Measurements from ENCODE around the gene MLPH.

Gene MLPH

GRCh38 chr2:237549643-237550415 is 62.8 kb downstream of the MLPH start:
- peaks cover 28% of the 10 kb centered on the region for H3K9me3 Mint-ChIP-seq
- no peak overlapping the region for H3K4me3 Mint-ChIP-seq
- no peak for TF ChIP-seq CTCF (IDR thresholded peaks at IDR 0.05)
- no peak overlapping the region for H3K27ac Mint-ChIP-seq
- H3K36me3 Mint-ChIP-seq (ENCODE audit: low read depth): no peaks in the 10 kb centered on the region
- peaks cover 24% of the 10 kb centered on the region for H3K4me1 Mint-ChIP-seq
- no peak for DNase-seq
- peaks cover 14% of the 10 kb centered on the region for H3K27me3 Mint-ChIP-seq (ENCODE audit: low read depth, poor library complexity)

DNA sequence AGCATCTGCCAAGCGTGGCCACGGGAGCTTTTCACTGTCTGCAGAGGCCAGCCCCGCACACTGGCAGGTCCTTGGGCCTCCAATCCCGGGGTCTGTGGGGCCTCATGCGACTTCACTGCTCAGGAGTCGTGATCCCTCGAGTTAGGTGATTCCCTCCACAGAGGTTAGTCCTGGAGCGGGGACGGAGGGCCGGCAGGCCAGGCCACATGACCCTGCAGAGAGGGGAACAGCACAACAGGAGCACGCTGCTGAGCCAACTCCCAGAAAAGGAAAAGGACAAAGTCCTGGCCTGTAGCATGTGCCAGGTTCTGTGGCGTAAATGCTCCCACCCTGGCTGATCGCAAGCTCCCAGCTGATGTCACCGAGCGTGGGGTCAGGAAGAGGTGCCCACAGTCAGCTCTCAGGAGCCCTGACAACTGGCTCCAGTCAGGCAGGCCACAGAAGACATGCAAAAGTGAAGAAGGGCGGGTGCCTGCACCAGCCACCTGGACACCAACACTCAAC is 64.1 kb downstream of the MLPH start:
- Mint-ChIP-seq H3K9me3 (peaks cover 39% of the 10 kb centered on the region), H3K27ac (no peak overlapping the region), H3K36me3 (ENCODE audit: low read depth) (no peaks in the 10 kb centered on the region), H3K4me1 (peaks cover 24% of the 10 kb centered on the region), H3K4me3 (no peak overlapping the region), H3K27me3 (ENCODE audit: low read depth, poor library complexity) (peaks cover 10% of the 10 kb centered on the region)
- TF ChIP-seq CTCF (IDR thresholded peaks at IDR 0.05): no peak
- no peak for DNase-seq

GRCh38 chr2:237552908-237553307 is 65.9 kb downstream of the MLPH start:
- Mint-ChIP-seq H3K36me3 (ENCODE audit: low read depth) (no peaks in the 10 kb centered on the region), H3K27ac (no peak overlapping the region), H3K4me3 (no peak overlapping the region), H3K9me3 (peaks cover 44% of the 10 kb centered on the region), H3K27me3 (ENCODE audit: low read depth, poor library complexity) (peaks cover 18% of the 10 kb centered on the region), H3K4me1 (peaks cover 22% of the 10 kb centered on the region)
- TF ChIP-seq CTCF (IDR thresholded peaks at IDR 0.05): no peak
- DNase-seq: no peak

- Mint-ChIP-seq H3K9me3 (peaks cover 45% of the 10 kb centered on the region), H3K27ac (no peak overlapping the region), H3K36me3 (ENCODE audit: low read depth) (no peaks in the 10 kb centered on the region), H3K4me1 (peaks cover 12% of the 10 kb centered on the region), H3K27me3 (ENCODE audit: low read depth, poor library complexity) (peaks cover 22% of the 10 kb centered on the region), H3K4me3 (no peak overlapping the region)
- no peak for DNase-seq
- TF ChIP-seq CTCF (IDR thresholded peaks at IDR 0.05): no peak
Observed at GRCh38 chr2:237553948-237554347, 66.9 kb downstream of the MLPH start.

DNA sequence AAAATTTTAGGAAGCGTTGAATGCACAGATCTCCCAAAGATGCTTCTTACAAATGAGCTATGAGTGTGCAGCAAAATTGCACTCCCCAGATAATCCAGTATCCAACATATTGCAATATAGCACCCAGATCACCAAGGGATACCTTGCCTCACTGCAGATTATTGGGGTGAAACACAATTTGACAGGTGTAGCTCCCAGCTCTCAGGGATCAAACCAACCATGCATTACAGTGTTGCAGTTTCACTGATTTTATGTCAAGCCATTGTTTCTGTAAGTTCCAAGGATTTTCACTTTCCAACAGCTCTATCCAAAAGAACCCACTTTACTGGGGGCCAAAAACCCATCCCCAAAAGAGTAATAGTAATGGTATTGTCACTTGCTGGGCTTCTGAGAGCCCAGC is 68.5 kb downstream of the MLPH start:
- no peak for TF ChIP-seq CTCF (IDR thresholded peaks at IDR 0.05)
- Mint-ChIP-seq H3K9me3 (peaks cover 45% of the 10 kb centered on the region), H3K4me3 (no peak overlapping the region), H3K27me3 (ENCODE audit: low read depth, poor library complexity) (peaks cover 35% of the 10 kb centered on the region), H3K4me1 (peaks cover 7% of the 10 kb centered on the region), H3K36me3 (ENCODE audit: low read depth) (no peaks in the 10 kb centered on the region), H3K27ac (no peak overlapping the region)
- no peak for DNase-seq
